HEK293T (cell line): Measurements from ENCODE around the gene PSTK.

ENCODE experiments used
- BHLHE40 ChIP-seq: fragments of 450-650 bp; IDR thresholded peaks from 2 replicates; pipeline ENCODE4 v1.6.1; 2016; ENCODE audit warnings: mild to moderate bottlenecking, moderate library complexity, borderline replicate concordance
- ELF4 ChIP-seq: fragments of 450-650 bp; IDR thresholded peaks from 2 replicates; pipeline ENCODE4 v1.6.1; 2017; ENCODE audit warnings: antibody characterized with exemption
- FOXA1 ChIP-seq: fragments of 450-650 bp; IDR thresholded peaks from 2 replicates; pipeline ENCODE4 v1.6.1; 2016; ENCODE audit warnings: mild to moderate bottlenecking
- FOXM1 ChIP-seq: fragments of 450-650 bp; IDR thresholded peaks from 2 replicates; pipeline ENCODE4 v1.6.1; 2017; ENCODE audit warnings: mild to moderate bottlenecking, borderline replicate concordance
- HDGF ChIP-seq: fragments of 450-650 bp; IDR thresholded peaks from 2 replicates; pipeline ENCODE4 v1.6.1; 2017; ENCODE audit warnings: antibody characterized with exemption, borderline replicate concordance
- L3MBTL2 ChIP-seq: fragments of 450-650 bp; conservative IDR thresholded peaks from 2 replicates; pipeline ENCODE4 v1.6.1; 2016; ENCODE audit warnings: mild to moderate bottlenecking
- LEF1 ChIP-seq: fragments of 450-650 bp; IDR thresholded peaks from 2 replicates; pipeline ENCODE4 v1.6.1; 2017; ENCODE audit warnings: mild to moderate bottlenecking, borderline replicate concordance
- NFRKB ChIP-seq: fragments of 450-650 bp; IDR thresholded peaks from 2 replicates; pipeline ENCODE4 v1.6.1; 2016; ENCODE audit warnings: mild to moderate bottlenecking, moderate library complexity
- PKNOX1 ChIP-seq: fragments of 450-650 bp; IDR thresholded peaks from 2 replicates; pipeline ENCODE4 v1.6.1; 2016
- SP1 ChIP-seq: fragments of 450-650 bp; IDR thresholded peaks from 2 replicates; pipeline ENCODE4 v1.6.1; 2017
- SUZ12 ChIP-seq: fragments of 450-650 bp; IDR thresholded peaks from 2 replicates; pipeline ENCODE4 v1.6.1; 2016; ENCODE audit warnings: mild to moderate bottlenecking
- TARDBP ChIP-seq: fragments of 450-650 bp; IDR thresholded peaks from 2 replicates; pipeline ENCODE4 v1.6.1; 2016
- ZNF384 ChIP-seq: fragments of 450-650 bp; IDR thresholded peaks from 2 replicates; pipeline ENCODE4 v1.6.1; 2016

DNA sequence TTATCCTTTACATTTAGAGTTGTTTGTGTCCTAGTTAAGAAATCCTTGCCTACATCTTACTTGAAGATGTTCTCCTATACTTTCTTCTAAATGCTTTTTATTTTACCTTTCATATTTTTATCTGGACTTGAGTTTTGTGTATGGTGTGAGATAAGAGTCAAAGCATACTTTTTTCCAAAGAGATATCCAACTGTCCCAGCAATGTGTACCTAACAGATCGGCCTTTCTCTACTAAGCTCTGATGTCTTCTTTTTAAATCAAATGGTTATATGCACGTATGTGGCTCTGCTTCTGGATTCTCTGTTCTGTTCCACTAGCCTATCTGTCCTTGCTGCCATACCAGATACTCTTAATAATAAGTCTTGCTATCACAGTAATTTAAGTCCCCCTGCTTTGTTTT lies 21.2 kb downstream of the PSTK start:
- TF ChIP-seq ELF4 (no peak), L3MBTL2 (no peak), PKNOX1 (no peak), HDGF (no peak), NFRKB (no peak), SUZ12 (no peak), ZNF384 (no peak), SP1 (no peak), BHLHE40 (no peak), LEF1 (no peak), TARDBP (no peak), FOXA1 (no peak), FOXM1 (no peak)
